HepG2 (cell line): ENCODE measurements around the gene BMF. TPM values are rescaled to one million over a fixed set of nuclear protein-coding genes. Genes with fewer than 3 reads are reported as not detected.

Experiments used
- ARNT ChIP-seq: fragments of 450-650 bp; IDR thresholded peaks from 2 replicates; pipeline ENCODE4 v1.6.1; 2017
- CREM ChIP-seq, 2 experiments: sonication (generic) in 1 of 2; formaldehyde crosslinking in 1 of 2; IDR thresholded peaks; 2 replicates each; pipeline versions ENCODE4 v1.4.0 to v1.6.1; 2016 to 2020; ENCODE audit warnings: antibody characterized with exemption in 1 of 2, mild to moderate bottlenecking in 1 of 2, missing genetic modification reagents in 1 of 2
- HIVEP1 ChIP-seq: sonication (generic); formaldehyde crosslinking; IDR thresholded peaks from 2 replicates; pipeline ENCODE4 v1.4.0; 2020; ENCODE audit warnings: mild to moderate bottlenecking, missing genetic modification reagents
- PITX1 ChIP-seq: sonication (generic); formaldehyde crosslinking; IDR thresholded peaks from 2 replicates; pipeline ENCODE4 v1.5.1; 2020; ENCODE audit warnings: mild to moderate bottlenecking, missing genetic modification reagents
- PPARG ChIP-seq: conservative IDR thresholded peaks from 2 replicates; pipeline ENCODE4 v1.6.1; 2016; ENCODE audit warnings: missing biosample characterization, missing genetic modification reagents
- SP1 ChIP-seq, 2 experiments: fragments of 450-650 bp in 1 of 2; sonication (generic) in 1 of 2; formaldehyde crosslinking in 1 of 2; IDR thresholded peaks; 2 replicates each; pipeline versions ENCODE4 v1.4.0 to v1.6.1; 2016 to 2020; ENCODE audit warnings: missing genetic modification reagents in 1 of 2
- TBX3 ChIP-seq: fragments of 450-650 bp; IDR thresholded peaks from 2 replicates; pipeline ENCODE4 v1.6.1; 2017; ENCODE audit warnings: antibody characterized with exemption, mild to moderate bottlenecking, inconsistent platforms, borderline replicate concordance
- TOE1 ChIP-seq: sonication (generic); formaldehyde crosslinking; IDR thresholded peaks from 2 replicates; pipeline ENCODE4 v1.4.0; 2020; ENCODE audit warnings: mild to moderate bottlenecking, missing genetic modification reagents
- UBTF ChIP-seq: sonication (generic); formaldehyde crosslinking; IDR thresholded peaks from 2 replicates; pipeline ENCODE4 v1.4.0; 2020; ENCODE audit warnings: mild to moderate bottlenecking, missing genetic modification reagents
- XRCC5 ChIP-seq: fragments of 200-400 bp; formaldehyde crosslinking; optimal IDR thresholded peaks from 2 replicates; pipeline ENCODE3; 2017; ENCODE audit warnings: mild to moderate bottlenecking, low read length
- ZFX ChIP-seq: sonication (generic); formaldehyde crosslinking; IDR thresholded peaks from 2 replicates; pipeline ENCODE4 v1.4.0; 2020; ENCODE audit warnings: mild to moderate bottlenecking, low read depth, missing genetic modification reagents, moderate library complexity
- ZNF235 ChIP-seq: sonication (generic); formaldehyde crosslinking; IDR thresholded peaks from 2 replicates; pipeline ENCODE4 v1.8.1; 2023; ENCODE audit warnings: mild to moderate bottlenecking, missing genetic modification reagents, borderline replicate concordance
- ZNF292 ChIP-seq: sonication (generic); formaldehyde crosslinking; IDR thresholded peaks from 2 replicates; pipeline ENCODE4 v1.8.1; 2022; ENCODE audit warnings: mild to moderate bottlenecking, low read depth, missing genetic modification reagents, borderline replicate concordance
- ZNF33B ChIP-seq: sonication (generic); formaldehyde crosslinking; IDR thresholded peaks from 2 replicates; pipeline ENCODE4 v1.5.1; 2020; ENCODE audit warnings: mild to moderate bottlenecking, missing genetic modification reagents
- polyA plus RNA-seq, 8 experiments: library from polyadenylated mRNA; depleted of rRNA in 3 of 8; stranded (reverse) in 7 of 8; unstranded in 1 of 8; fragments of >200 nt; fragmentation: Illumina TruSeq in 4 of 8; extraction: Trizol in 4 of 8; gene quantifications; 2 replicates each; pipeline versions ENCODE4 v1.2.1 to v1.2.3, GENCODE V29; 2011 to 2016; ENCODE audit warnings: low read depth in 4 of 8, missing spikeins in 1 of 8, mixed read lengths in 1 of 8; ENCODE audit not compliant: insufficient read depth in 1 of 8
- total RNA-seq, 5 experiments: library from RNA; depleted of rRNA; stranded (reverse); fragments of >200 nt; fragmentation: Illumina TruSeq; extraction: Trizol; gene quantifications; 2 replicates each; pipeline ENCODE4 v1.2.3, GENCODE V29; 2016; ENCODE audit warnings: low read depth in 1 of 5
- TF ChIP-seq, protein P1 (sequence below): sonication (generic); formaldehyde crosslinking; IDR thresholded peaks from 2 replicates; pipeline ENCODE4 v1.5.0; 2020; ENCODE audit warnings: mild to moderate bottlenecking, missing genetic modification reagents, borderline replicate concordance
- TF ChIP-seq, protein P2 (sequence below): sonication (generic); formaldehyde crosslinking; IDR thresholded peaks from 2 replicates; pipeline ENCODE4 v1.5.1; 2020; ENCODE audit warnings: missing genetic modification reagents, mild to moderate bottlenecking, borderline replicate concordance
- TF ChIP-seq, protein P3 (sequence below): sonication (generic); formaldehyde crosslinking; IDR thresholded peaks from 2 replicates; pipeline ENCODE4 v1.9.0; 2022; ENCODE audit warnings: missing genetic modification reagents, mild to moderate bottlenecking, borderline replicate concordance
- TF ChIP-seq, protein P4 (sequence below): sonication (generic); formaldehyde crosslinking; IDR thresholded peaks from 2 replicates; pipeline ENCODE4 v1.4.0; 2020; ENCODE audit warnings: missing genetic modification reagents

Gene BMF
- total and polyA plus RNA-seq, 2 of the 13 experiments (the other 11 are each of a cell fraction or from before 2014, with no cell fraction given) = 8.7 to 15.9 TPM

DNA sequence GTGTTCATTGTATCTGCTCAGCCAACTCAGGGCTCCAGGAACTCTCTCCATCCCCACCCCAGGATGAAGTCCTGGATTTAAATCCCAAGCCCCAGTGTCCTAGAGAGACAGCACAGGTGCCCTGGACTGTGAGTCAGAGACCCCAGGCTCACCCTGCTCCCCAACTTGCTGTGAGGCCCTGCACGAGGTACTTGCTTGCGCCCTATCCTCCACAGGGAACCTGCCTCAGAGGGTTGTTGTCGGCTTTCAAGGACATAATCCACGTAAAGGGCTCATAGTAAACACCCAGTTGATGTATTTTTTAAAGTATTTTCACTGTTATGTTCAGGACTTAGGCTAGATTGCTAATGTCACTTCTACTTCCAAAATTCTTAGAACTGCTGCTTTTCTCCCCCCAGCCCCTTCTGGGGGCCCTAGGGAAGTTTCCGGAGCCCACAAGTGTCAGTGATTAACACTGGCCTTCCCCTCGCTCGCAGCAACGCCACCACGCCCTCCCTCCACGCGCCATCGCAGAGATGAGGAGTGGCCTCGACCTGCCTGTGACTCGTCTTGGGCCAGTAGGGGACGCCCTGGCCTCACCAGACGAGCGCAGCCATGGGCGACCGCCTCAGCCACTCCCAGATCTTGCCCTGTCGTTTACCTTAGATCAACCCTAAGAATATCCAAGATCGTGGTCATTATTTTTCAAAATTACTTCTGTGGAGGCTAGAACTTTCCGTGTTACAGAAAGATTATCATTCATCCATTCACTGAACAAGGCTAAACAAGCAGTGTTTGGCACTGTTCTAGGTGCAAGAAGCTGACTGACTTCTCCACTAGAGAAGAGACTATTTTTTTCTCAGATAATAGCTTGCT, 63.7 kb downstream of the BMF start (continued):
- TF ChIP-seq CREM (IDR thresholded peaks at IDR 0.05) (peak; percentile 31; the same call in 1 of the 2 replicates), CREM (CRISPR knock-in tag; IDR thresholded peaks at IDR 0.05) (no peak), ARNT (no peak), SP1 (IDR thresholded peaks at IDR 0.05) (no peak), SP1 (CRISPR knock-in tag; IDR thresholded peaks at IDR 0.05) (peak; percentile 63), TOE1 (0 out of 2 replicates have a peak, but pooled peaks have one; percentile 44), ZNF33B (CRISPR knock-in tag) (no peak), ZNF235 (CRISPR knock-in tag) (no peak), ZNF292 (CRISPR knock-in tag) (peak; percentile 49; the same call in 1 of the 2 replicates), PPARG (0 out of 2 replicates have a peak, but pooled peaks have one; percentile 40), UBTF (CRISPR knock-in tag) (0 out of 2 replicates have a peak, but pooled peaks have one; percentile 33), HIVEP1 (CRISPR knock-in tag) (0 out of 2 replicates have a peak, but pooled peaks have one; percentile 47), TBX3 (no peak), XRCC5 (peak; percentile 75), ZFX (peak; percentile 54), PITX1 (peak; percentile 48; the same call in 1 of the 2 replicates)
- TF ChIP-seq, protein P1, sequence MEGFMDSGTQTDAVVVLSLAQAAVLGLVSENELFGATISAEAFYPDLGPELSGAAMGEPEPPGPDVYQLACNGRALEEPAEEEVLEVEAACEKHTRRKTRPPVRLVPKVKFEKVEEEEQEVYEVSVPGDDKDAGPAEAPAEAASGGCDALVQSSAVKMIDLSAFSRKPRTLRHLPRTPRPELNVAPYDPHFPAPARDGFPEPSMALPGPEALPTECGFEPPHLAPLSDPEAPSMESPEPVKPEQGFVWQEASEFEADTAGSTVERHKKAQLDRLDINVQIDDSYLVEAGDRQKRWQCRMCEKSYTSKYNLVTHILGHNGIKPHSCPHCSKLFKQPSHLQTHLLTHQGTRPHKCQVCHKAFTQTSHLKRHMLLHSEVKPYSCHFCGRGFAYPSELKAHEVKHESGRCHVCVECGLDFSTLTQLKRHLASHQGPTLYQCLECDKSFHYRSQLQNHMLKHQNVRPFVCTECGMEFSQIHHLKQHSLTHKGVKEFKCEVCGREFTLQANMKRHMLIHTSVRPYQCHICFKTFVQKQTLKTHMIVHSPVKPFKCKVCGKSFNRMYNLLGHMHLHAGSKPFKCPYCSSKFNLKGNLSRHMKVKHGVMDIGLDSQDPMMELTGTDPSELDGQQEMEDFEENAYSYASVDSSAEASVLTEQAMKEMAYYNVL (CRISPR knock-in tag) = peak; percentile 62; the same call in 1 of the 2 replicates
- TF ChIP-seq, protein P2, sequence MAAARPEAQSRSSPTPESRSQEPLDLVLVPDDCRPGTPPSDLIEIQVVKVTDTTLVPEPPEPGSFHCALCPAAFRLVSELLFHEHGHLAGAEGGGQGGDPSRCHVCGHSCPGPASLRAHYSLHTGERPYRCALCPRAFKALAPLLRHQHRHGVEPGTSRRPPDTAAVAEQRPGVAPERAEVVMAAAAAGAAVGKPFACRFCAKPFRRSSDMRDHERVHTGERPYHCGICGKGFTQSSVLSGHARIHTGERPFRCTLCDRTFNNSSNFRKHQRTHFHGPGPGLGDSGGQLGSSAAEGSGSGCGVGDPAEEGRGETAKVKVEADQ (CRISPR knock-in tag) = 0 out of 2 replicates have a peak, but pooled peaks have one; percentile 26
- TF ChIP-seq, protein P3, sequence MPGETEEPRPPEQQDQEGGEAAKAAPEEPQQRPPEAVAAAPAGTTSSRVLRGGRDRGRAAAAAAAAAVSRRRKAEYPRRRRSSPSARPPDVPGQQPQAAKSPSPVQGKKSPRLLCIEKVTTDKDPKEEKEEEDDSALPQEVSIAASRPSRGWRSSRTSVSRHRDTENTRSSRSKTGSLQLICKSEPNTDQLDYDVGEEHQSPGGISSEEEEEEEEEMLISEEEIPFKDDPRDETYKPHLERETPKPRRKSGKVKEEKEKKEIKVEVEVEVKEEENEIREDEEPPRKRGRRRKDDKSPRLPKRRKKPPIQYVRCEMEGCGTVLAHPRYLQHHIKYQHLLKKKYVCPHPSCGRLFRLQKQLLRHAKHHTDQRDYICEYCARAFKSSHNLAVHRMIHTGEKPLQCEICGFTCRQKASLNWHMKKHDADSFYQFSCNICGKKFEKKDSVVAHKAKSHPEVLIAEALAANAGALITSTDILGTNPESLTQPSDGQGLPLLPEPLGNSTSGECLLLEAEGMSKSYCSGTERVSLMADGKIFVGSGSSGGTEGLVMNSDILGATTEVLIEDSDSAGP = peak; percentile 49; the same call in 1 of the 2 replicates
- TF ChIP-seq, protein P4, sequence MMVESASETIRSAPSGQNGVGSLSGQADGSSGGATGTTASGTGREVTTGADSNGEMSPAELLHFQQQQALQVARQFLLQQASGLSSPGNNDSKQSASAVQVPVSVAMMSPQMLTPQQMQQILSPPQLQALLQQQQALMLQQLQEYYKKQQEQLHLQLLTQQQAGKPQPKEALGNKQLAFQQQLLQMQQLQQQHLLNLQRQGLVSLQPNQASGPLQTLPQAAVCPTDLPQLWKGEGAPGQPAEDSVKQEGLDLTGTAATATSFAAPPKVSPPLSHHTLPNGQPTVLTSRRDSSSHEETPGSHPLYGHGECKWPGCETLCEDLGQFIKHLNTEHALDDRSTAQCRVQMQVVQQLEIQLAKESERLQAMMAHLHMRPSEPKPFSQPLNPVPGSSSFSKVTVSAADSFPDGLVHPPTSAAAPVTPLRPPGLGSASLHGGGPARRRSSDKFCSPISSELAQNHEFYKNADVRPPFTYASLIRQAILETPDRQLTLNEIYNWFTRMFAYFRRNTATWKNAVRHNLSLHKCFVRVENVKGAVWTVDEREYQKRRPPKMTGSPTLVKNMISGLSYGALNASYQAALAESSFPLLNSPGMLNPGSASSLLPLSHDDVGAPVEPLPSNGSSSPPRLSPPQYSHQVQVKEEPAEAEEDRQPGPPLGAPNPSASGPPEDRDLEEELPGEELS (CRISPR knock-in tag) = 0 out of 2 replicates have a peak, but pooled peaks have one; percentile 13
